Cardiac fibroblast (primary cell): ENCODE results near the gene TTLL8.

ENCODE experiments used
- DNase-seq, 2 donors: peaks; one replicate each; pipeline versions ENCODE4 v3.0.0 to v3.0.0-alpha.2; 2010; ENCODE audit warnings: low read depth in 2 of 2
- H3K4me3 ChIP-seq, 2 donors: replicated peaks in 1 of 2; 1 replicate in 1 of 2; 2 replicates in 1 of 2; pipeline ENCODE4 v1.5.1; 2011; ENCODE audit warnings: low read depth in 2 of 2, low read length in 2 of 2, mild to moderate bottlenecking in 2 of 2, moderate library complexity in 1 of 2
- CTCF ChIP-seq: IDR thresholded peaks from one replicate; pipeline ENCODE4 v1.5.1; 2011; ENCODE audit warnings: low read depth, mild to moderate bottlenecking, low read length, inconsistent platforms

Gene TTLL8

GRCh38 chr22:50078246-50078645 is 20.1 kb upstream of the TTLL8 start:
- TF ChIP-seq CTCF = no peak
- H3K4me3 ChIP-seq = no peak overlapping the region
- DNase-seq = no peak

- H3K4me3 ChIP-seq = no peak overlapping the region
- TF ChIP-seq CTCF = no peak
- DNase-seq = no peak
These were observed 18.8 kb upstream of the TTLL8 start for GRCh38 chr22:50076646-50077535.

- DNase-seq = no peak
- H3K4me3 ChIP-seq = no peak overlapping the region
- TF ChIP-seq CTCF = no peak
These were observed 16.7 kb upstream of the TTLL8 start for GRCh38 chr22:50074551-50075530.

- H3K4me3 ChIP-seq = no peak overlapping the region
- no peak for TF ChIP-seq CTCF
- DNase-seq = no peak
These were observed 16.0 kb upstream of the TTLL8 start for GRCh38 chr22:50074056-50074455.

GRCh38 chr22:50072714-50073538 is 14.8 kb upstream of the TTLL8 start:
- no peak overlapping the region for H3K4me3 ChIP-seq
- TF ChIP-seq CTCF = no peak
- no peak for DNase-seq

- TF ChIP-seq CTCF = no peak
- DNase-seq = no peak
These were observed 14.1 kb upstream of the TTLL8 start for GRCh38 chr22:50072167-50072555.

More at GRCh38 chr22:50072167-50072555, 14.1 kb upstream of the TTLL8 start:
- no peak overlapping the region for H3K4me3 ChIP-seq
